Ovary (tissue), 9 donors: ENCODE data around the gene IGF1R. TPM values are rescaled to one million over a fixed set of nuclear protein-coding genes. Genes with fewer than 3 reads are reported as not detected.

Experiments used
- DNase-seq, 5 donors: peaks; one replicate each; pipeline ENCODE4 v3.0.0-alpha.2; 2019 to 2020
- H3K27ac ChIP-seq, 2 donors: fragments of 200-600 bp; one replicate each; pipeline versions ENCODE4 v1.5.1 to v1.8.0; 2019 to 2022
- H3K27me3 ChIP-seq: fragments of 200-600 bp; one replicate; pipeline ENCODE4 v1.8.0; 2022
- H3K36me3 ChIP-seq: fragments of 200-600 bp; sonication (generic); one replicate; pipeline ENCODE4 v1.5.1; 2019
- H3K4me1 ChIP-seq: one replicate; pipeline ENCODE4 v1.8.1; 2013; ENCODE audit warnings: mild to moderate bottlenecking, moderate library complexity; ENCODE audit not compliant: insufficient read depth
- H3K4me3 ChIP-seq: fragments of 200-600 bp; sonication (generic); one replicate; pipeline ENCODE4 v1.5.1; 2017
- H3K9me3 ChIP-seq, 2 donors: fragments of 200-600 bp in 1 of 2; sonication (generic) in 1 of 2; one replicate each; pipeline versions ENCODE4 v1.5.1 to v1.8.1; 2013 to 2019; ENCODE audit warnings: mild to moderate bottlenecking in 1 of 2, moderate library complexity in 1 of 2
- CTCF ChIP-seq, 3 donors: fragments of 450-650 bp in 2 of 3; fragments of 200-600 bp in 1 of 3; IDR thresholded peaks; one replicate each; pipeline versions ENCODE4 v1.5.1 to v1.8.0; 2016 to 2022; ENCODE audit warnings: antibody characterized with exemption in 3 of 3, mild to moderate bottlenecking in 1 of 3
- EP300 ChIP-seq: sonication (generic); formaldehyde crosslinking; IDR thresholded peaks from one replicate; pipeline ENCODE4 v1.6.1; 2017; ENCODE audit warnings: antibody characterized with exemption
- POLR2A ChIP-seq: fragments of 450-650 bp; IDR thresholded peaks from one replicate; pipeline ENCODE4 v1.6.1; 2017; ENCODE audit warnings: antibody characterized with exemption, mild to moderate bottlenecking, moderate library complexity
- WGBS, 3 donors: extraction: QIAGEN DNeasy Blood & Tissue Kit in 1 of 3; methylation state at CpG; one replicate each; pipeline versions ENCODE4 v1.1.5 to v1.1.7; 2013 to 2017; 5-methylcytosine and 5-hydroxymethylcytosine counted together
- intact Hi-C, 4 donors: fragments of 100-400 bp; cut with DNase I; formaldehyde crosslinking; loops; one replicate each; pipeline versions ENCODE4 v1.11.0 to v1.15.1; 2022 to 2023
- polyA plus RNA-seq, 2 donors: library from polyadenylated mRNA; stranded (reverse); fragments of 200-250 nt in 1 of 2; fragments of 350-450 nt in 1 of 2; fragmentation: Illumina TruSeq in 1 of 2; extraction: RNeasy Lipid Tissue Mini Kit (QIAGEN cat#74804) in 1 of 2; gene quantifications; one replicate each; pipeline ENCODE4 v1.2.3, GENCODE V29; 2013 to 2014
- total RNA-seq, 7 donors: library from RNA; depleted of rRNA in 2 of 7; stranded (reverse); fragments of >200 nt in 2 of 7; fragmentation: NEBNext Ultra II Directional in 3 of 7; extraction: Animal tissue kit (Norgen Biotek cat#: 25700) in 3 of 7; gene quantifications; one replicate each; pipeline versions ENCODE4 v1.1.0 to v1.2.4, GENCODE V29; 2016 to 2023
- donor health status: DM: no; HTN: no; CAD: no; lungs with moderate emphysema.
- donor health status: DM: no; HTN: no; CAD: no.
- donor health status: Bipolar disorder and iron deficiency.
- donor health status: DM: yes; HTN: yes; CAD: no.
- donor health status: DM: no; HTN: no; CAD: no.
- donor health status: DM: yes; HTN: yes; CAD: no.

Gene IGF1R
- total and polyA plus RNA-seq, 9 donors = 15.4 to 88.7 (median 68.9) TPM

GRCh38 chr15:98773616-98774015 is 125.3 kb downstream of the IGF1R start:
- H3K4me1 ChIP-seq = peaks cover 12% of the 10 kb centered on the region
- intact Hi-C loops = loop anchor here in 3 of 4 donors (10.0 kb wide), 3 partner anchors 71 to 281 kb away; no protein-coding TSS in a partner anchor
- TF ChIP-seq EP300 = no peak
- no peak for TF ChIP-seq CTCF (IDR thresholded peaks at IDR 0.05)
- TF ChIP-seq POLR2A = no peak
- H3K27me3 ChIP-seq = no peaks in the 10 kb centered on the region
- no peak for DNase-seq
- 93 to 96% (median 95%) methylated on average over 6 of the region's 6 CpGs for WGBS, 3 donors
- H3K4me3 ChIP-seq = no peak overlapping the region
- H3K27ac ChIP-seq = no peak overlapping the region
- no peaks in the 10 kb centered on the region for H3K36me3 ChIP-seq
- no peaks in the 10 kb centered on the region for H3K9me3 ChIP-seq

- H3K9me3 ChIP-seq = no peaks in the 10 kb centered on the region
- no peaks in the 10 kb centered on the region for H3K36me3 ChIP-seq
- TF ChIP-seq POLR2A = no peak
- no peak for TF ChIP-seq CTCF (IDR thresholded peaks at IDR 0.05)
- no peak for TF ChIP-seq EP300
- intact Hi-C loops = loop anchor here (5.0 to 10.0 kb wide), 4 partner anchors 70 to 280 kb away; no protein-coding TSS in a partner anchor
- no peak overlapping the region for H3K27ac ChIP-seq
- H3K27me3 ChIP-seq = no peaks in the 10 kb centered on the region
- no peak for DNase-seq
- H3K4me1 ChIP-seq = peaks cover 13% of the 10 kb centered on the region
- WGBS, 3 donors = 85 to 94% (median 87%) methylated on average over 10 of the region's 10 CpGs
- no peak overlapping the region for H3K4me3 ChIP-seq
Measured at GRCh38 chr15:98774756-98775497, 126.6 kb downstream of the IGF1R start.

- WGBS, 3 donors = 81 to 91% (median 86%) methylated on average over 7 of the region's 7 CpGs
Measured at GRCh38 chr15:98775498-98776230, 127.3 kb downstream of the IGF1R start.

More at GRCh38 chr15:98775498-98776230, 127.3 kb downstream of the IGF1R start:
- Histone ChIP-seq H3K27me3 (no peaks in the 10 kb centered on the region), H3K4me3 (no peak overlapping the region), H3K9me3 (no peaks in the 10 kb centered on the region), H3K36me3 (no peaks in the 10 kb centered on the region), H3K4me1 (peaks cover 13% of the 10 kb centered on the region), H3K27ac (peak overlapping the region in 1 of 2 donors; percentile 70)
- intact Hi-C loops = loop anchor here (5.0 to 10.0 kb wide), 4 partner anchors 69 to 279 kb away; no protein-coding TSS in a partner anchor
- no peak for DNase-seq
- TF ChIP-seq EP300 (no peak), POLR2A (no peak), CTCF (IDR thresholded peaks at IDR 0.05) (no peak)
